GM12872 (cell line): ENCODE results near the gene HS6ST1.

Experiments
- CTCF ChIP-seq: IDR thresholded peaks from 3 replicates; pipeline ENCODE4 v1.5.1; 2011; ENCODE audit warnings: low read depth, mild to moderate bottlenecking, low read length, moderate library complexity; ENCODE audit not compliant: insufficient read depth

HS6ST1 gene

GRCh38 chr2:128277961-128278681 lies 40.5 kb downstream of the HS6ST1 start:
- TF ChIP-seq CTCF = no peak

GRCh38 chr2:128276878-128277675 lies 41.6 kb downstream of the HS6ST1 start:
- TF ChIP-seq CTCF = no peak

GRCh38 chr2:128275498-128276045 lies 43.1 kb downstream of the HS6ST1 start:
- TF ChIP-seq CTCF = no peak

GRCh38 chr2:128274218-128274617 lies 44.5 kb downstream of the HS6ST1 start:
- no peak for TF ChIP-seq CTCF

- TF ChIP-seq CTCF = no peak
Measured at GRCh38 chr2:128273469-128274081, 45.1 kb downstream of the HS6ST1 start.

- TF ChIP-seq CTCF = no peak
Measured at GRCh38 chr2:128272601-128273468, 45.8 kb downstream of the HS6ST1 start.
